Spleen (tissue), 7 donors: ENCODE results near the gene OR8G5.
"Not testable (repeated sequence)": the region's sequence is repeated elsewhere in the genome, so short reads cannot be mapped to it uniquely, and the experiment has no call there.

ENCODE experiments used
- CTCF ChIP-seq, 11 experiments: fragments of 200-600 bp in 7 of 11; fragments of 450-650 bp in 4 of 11; sonication (generic) in 4 of 11; IDR thresholded peaks in 8 of 11; conservative IDR thresholded peaks in 3 of 11; 1 replicate in 7 of 11; 2 replicates in 4 of 11; pipeline versions ENCODE4 v1.4.0 to v1.8.0; 2016 to 2021; ENCODE audit warnings: antibody characterized with exemption in 11 of 11, inconsistent platforms in 4 of 11, mild to moderate bottlenecking in 1 of 11
- POLR2A ChIP-seq, 3 donors: fragments of 450-650 bp; IDR thresholded peaks; one replicate each; pipeline ENCODE4 v1.5.1; 2017; ENCODE audit warnings: antibody characterized with exemption in 3 of 3, mild to moderate bottlenecking in 1 of 3
- POLR2AphosphoS5 ChIP-seq, 3 donors: sonication (generic); formaldehyde crosslinking; IDR thresholded peaks; one replicate each; pipeline ENCODE4 v1.5.1; 2017; ENCODE audit warnings: antibody characterized with exemption in 3 of 3
- donor health status: DM: no; HTN: no; CAD: no; lungs with moderate emphysema.
- donor health status: DM: no; HTN: no; CAD: no.
- donor health status: DM: no; HTN: no; CAD: no.

GRCh38 chr11:124224618-124225423 is 31.4 kb upstream of the OR8G5 start:
- not testable (repeated sequence) for TF ChIP-seq CTCF (IDR thresholded peaks at IDR 0.05 in 8 of 11, conservative IDR thresholded peaks at IDR 0.05 in 3 of 11); POLR2A (IDR thresholded peaks at IDR 0.05)
- TF ChIP-seq POLR2AphosphoS5 (IDR thresholded peaks at IDR 0.05) = peak in 1 of 3 donors; percentile 15
